DMS153 (cell line): Measurements from ENCODE around the gene NOL4L.

ENCODE experiments used
- DNase-seq: peaks from one replicate; lab custom pipeline; 2025; lab: John Stamatoyannopoulos, UW

The NOL4L gene

DNA sequence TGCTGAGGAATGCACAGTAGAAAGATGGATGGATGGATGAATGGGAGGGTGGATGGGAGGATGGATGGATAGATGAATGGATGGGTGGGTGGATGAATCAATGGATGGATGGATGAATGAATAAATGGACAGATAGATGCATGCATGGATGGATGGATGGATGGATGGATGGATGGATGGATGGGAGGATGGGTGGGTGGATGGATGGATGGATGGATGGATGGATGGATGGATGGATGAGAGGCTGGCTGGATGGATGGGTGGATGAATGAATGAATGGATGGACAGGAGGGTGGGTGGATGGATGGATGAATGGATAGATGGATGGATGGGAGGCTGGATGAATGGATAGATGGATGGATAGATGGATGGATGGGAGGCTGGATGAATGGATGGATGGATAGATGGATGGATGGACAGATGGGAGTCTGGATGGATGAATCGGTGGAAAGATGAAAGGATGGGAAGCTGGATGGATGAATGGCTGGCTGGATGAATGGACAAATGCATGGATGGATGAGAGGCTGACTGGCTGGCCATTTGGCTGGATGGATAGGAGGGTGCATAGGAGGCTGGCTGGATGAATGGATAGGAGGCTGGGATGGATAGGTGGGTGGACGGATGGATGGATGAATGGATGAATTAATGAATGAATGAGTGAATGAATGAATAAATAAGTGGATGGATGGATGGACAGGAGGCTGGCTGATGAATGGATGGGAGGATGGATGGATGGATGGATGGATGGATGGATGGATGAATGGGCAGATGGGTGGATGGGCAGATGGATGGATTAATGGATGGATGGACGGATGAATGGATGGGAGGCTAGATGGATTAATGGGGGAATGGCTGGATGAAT is 28.3 kb upstream of the NOL4L start:
- no peak for DNase-seq

DNA sequence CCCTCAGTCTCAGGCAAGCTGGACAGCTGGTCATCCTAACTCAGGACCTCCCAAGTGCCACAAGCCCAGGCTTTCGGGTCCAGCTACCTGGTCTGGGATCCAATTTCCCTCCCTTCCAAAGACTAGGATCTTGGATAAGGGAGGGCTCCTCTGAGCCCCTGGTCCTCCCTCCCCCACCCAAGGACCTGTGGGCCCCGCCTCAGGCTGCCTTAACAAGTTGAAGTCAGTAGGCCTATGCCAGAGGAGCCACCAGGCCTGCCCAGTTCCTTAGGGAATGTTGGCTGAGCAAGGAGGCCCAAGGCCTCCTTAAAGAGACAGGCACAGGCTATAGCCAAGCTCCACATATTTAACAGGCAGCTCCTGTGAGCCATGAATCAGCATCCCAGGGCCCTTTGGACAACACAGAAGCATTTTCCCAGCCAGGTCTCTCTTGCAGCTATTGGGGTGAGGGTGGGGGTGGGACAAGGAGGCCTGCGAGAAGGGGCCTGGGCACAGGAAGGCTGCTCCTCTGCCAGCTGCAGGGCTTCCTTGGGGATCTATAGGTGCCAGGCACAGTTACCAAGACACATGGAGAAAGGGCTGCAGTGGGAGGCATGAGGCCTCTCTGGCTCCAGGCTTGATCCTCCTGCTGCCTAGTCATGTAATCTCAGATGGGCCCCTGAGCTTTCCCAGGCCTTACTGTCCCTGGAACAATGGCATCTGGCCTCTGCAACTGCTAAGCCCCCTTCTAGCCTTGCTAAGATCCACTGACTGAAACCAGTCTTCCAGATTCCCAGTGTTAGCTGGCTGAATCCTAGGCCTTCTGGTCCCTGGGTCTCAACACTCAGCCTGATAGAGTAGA is 27.4 kb upstream of the NOL4L start:
- no peak for DNase-seq

DNA sequence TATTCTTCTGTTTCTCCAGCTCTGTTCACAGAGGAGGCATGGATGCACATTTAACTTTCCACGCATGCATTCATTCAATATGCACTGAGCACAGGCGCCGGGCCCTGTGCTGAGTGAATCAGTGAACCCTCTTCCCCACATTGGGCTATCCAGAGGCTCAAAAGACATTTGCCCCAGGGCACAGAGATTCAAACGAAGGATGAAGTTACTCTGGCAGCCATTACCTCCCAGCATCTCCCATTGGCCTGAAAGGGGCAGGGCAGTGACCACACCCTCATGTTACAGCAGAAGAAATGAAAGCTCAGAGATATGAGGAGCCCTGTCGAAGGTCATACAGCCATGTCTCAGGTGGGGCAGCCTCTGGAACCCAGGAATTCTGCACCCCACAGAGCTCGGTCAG is 26.7 kb upstream of the NOL4L start:
- no peak for DNase-seq

DNA sequence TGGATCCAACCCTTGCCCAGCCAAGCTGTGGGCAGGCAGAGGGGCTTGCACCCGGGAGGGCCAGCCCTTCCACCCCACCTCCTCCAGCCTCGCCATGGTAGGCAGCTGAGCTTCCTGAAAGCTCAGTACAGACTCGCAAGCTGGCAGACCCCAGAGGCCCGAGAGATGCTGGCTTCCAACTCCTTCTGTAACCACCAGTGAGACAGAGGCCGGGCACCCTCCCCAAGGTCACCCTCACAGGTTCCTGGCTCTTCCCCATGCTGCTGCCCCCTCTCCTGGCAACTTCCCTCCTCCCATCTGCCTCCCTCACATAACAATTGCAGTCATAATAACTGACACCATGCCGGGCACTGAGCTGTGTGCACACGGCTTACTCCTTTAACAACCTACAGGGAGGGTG is 26.2 kb upstream of the NOL4L start:
- no peak for DNase-seq

DNA sequence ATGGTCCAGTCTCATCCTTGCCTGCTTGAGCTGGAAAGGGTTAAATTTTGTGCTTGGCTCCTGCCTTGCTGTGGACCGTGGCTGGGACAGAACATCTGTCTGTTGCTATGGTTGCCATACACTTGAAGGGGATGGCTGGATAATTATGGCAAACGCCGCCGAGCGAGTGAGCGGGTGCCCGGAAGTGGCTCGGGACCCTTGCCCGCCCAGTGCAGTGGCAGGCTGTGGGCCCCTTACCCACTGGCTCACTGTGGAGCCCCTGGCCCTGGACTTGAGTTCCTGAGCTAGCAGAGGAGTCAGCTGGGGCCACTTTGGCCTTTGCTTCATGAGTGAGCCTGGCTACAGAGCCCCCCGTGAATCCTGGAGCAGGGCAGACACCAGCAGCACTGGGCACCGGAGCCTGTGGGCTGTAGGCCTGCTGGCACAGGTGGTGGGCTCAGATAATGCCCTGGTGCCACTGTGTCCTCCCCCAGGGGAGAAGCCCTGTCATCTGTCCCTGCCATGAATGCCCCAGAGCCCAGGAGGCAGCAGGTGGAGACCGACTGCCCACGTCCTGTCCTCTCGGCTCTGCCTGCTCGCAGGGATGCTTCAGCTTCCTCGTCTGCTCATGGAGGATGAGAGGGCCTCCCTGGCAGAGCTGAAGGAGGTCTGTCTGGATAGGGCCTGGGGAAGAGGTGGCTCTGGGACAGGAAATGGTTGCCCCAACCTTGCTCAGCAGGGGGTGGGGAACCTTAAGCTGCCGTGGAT is 25.5 kb upstream of the NOL4L start:
- DNase-seq: peak; percentile 10

DNA sequence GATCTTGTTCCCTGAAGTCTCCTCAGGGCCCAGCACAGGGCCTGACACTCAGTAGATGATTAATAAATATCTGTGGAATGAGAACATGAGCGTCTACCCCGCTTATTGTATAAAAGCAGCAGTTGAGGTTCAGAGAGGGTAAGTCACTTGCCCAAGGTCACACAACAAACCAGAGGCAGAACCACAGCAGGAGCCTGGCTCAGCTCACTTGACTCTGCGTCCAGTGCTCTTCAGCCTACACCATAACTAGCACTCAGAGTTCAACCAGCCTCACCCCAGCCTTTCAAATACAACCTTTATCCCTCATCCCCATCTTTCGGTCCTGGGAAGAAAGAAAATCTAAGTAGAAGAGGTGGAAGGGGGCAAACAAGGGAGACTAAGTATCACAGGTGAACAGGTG is 24.9 kb upstream of the NOL4L start:
- no peak for DNase-seq

DNA sequence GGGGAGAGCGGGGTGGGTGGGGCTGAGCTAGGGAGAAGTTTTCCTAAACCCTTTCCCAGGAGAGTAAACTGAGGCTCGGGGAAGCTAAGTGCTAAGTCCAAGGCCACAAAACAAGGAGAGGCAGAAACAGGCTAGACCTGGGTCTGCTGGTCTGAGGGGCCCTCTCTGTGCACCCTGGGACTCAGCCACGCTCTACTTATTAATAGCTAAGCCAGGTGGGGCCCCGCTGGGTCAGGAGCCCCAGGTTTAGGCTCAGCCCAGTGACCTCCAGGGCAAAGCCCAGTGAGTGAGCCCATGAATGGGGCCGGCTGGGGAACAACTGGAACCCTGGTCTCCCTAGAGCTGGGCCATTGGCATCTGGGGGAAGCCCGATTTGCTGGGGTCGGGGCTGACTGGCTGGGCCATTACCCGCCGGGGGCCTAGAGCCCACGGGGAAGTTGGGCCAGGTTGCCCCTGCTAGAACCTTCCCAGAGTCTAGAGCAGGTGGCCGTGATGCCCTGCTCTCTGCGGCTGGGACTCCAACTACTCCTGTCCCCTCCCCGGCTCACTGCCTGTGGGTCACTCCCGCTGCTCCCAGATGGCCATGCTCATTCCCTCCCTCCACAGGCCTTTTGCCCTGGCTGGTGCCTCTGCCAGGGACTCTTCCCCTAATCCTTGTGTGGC is 24.1 kb upstream of the NOL4L start:
- DNase-seq: no peak

DNA sequence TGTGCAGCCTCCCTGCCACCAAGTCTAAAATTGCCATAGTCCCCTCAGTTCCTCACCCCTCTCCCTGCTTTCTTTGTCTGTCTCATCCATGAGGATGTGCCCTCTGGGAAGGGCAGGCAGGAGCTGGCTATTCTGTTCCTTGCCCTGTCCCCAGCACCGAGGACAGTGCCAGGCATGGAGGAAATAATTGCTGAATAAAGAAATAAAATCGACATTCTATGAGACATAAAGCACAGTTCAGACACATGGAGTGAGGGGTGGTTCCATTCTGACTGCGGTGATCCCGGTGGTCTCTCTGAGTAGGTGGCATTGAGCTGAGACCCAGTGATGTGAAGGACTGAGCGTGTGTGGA is 23.5 kb upstream of the NOL4L start:
- no peak for DNase-seq

DNA sequence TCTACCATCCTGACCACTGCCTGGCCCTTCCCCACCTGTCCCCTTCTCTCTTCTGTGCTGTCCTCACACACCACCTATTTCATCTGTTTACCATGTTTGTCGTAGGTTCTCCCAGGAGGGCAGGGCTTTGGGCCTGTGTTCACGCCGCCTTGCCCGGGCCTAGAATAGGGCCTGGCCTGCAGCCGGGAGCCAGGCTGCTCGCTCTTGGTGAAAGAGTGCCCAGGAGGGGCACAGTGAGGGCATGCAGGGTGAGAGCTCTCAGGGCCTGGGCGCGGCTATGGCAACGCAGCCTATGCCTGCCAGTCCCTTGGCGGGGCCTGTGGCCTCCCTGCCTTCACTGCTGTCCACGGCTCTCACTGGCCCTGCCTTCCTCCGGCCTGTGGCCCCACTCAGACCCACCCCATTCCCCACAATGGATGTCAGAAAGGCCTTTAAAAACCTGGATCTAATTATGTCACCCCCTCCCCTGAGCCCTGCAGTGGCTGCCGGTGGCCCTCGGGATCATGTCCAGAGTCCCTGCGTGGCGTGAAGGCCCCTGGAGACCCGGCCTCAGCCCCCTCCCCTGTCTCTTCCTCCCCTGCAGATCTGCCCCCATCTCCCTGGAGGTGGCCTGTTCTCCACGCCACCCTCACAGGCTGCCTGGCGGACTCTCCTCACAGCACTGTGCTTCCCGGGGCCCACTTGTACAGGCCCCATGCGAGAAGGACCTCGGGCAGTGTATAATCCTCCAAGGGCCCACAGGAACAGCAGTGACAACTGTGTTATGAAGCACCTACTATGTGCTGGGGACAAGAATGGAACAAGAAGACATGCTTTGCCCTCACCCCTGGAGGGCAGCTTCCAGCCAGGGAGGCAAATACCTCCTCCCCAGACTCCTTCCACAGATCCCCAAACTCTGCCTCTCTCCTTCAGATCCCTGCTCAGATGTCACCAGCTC is 22.9 kb upstream of the NOL4L start:
- no peak for DNase-seq

DNA sequence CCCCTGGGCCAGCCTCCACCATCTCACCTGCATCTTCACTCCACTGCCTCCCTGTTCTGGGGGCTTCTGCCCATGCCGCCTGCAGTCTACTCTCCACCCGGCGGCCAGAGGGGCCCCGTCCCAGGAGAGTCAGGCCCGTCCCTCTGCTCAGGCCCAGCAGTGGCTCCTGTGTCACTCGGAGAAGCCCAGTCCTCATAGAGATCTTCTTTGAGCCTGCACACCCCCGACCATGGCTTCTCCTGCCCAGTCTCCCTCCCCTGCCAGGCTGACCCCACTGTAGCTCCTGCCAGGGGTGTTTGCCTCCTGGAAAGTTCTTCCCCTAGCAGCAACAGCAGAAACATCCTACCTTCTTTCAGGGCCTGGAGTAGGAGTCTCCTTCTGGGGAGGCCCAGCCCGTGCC is 22.2 kb upstream of the NOL4L start:
- no peak for DNase-seq

DNA sequence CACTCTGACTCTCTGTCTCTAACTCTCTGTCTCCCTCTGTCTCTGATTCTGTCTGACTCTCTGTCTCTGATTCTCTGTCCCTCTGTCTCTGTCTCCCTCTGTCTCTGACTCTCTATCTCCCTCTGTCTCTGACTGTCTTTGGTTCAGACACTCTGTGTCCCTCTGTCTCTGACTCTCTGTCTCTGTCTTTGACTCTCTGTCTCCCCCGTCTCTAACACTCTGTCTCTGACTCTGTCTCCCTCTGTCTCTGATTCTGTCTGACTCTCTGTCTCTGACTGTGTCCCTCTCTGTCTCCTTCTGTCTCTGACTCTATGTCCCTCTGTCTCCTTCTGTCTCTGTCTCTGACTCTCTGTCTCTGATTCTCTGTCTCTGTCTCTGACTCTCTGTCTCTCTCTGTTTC is 21.7 kb upstream of the NOL4L start:
- no peak for DNase-seq

DNA sequence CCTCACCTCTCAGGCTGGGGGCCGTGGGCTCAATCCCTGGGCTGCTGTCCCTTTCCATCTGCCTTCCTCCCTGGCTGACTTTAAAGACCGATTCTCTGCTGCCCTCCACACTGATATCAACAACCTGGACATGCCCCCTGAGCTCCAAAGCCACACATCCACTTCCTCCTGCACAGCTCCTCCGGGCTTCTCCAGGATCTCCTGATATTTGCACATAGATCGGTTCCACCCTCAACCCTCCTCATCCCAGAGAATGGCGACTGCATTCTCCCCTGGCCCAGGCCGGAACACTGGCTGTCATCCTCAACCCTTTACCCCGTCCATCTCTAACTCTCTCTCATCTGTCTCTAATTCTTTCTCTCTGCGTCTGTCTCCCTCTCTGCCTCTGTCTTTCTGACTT is 21.0 kb upstream of the NOL4L start:
- no peak for DNase-seq

DNA sequence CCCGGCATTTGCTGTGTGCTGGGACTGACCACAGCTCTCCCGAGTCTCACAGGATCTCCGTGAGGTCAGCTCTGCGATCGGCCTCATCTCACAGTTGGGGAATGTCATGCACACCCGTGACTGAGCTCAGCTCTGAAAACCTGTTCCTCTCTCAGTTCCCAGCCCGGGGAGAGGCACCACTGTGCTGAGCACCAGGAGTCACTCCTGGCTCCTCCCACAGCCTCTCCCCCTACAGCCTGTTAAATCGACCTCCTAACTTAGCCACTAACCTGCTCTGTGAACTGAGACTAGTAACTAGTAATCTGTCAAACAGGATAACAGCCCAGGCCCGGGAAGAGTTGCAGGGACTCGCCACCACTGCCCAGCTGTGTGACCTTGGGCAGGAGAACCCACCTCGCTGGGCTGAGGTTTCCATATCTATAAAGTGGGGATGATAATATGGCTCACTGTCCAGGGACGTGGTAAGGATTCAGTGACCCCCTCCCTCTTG is 20.1 kb upstream of the NOL4L start:
- no peak for DNase-seq

DNA sequence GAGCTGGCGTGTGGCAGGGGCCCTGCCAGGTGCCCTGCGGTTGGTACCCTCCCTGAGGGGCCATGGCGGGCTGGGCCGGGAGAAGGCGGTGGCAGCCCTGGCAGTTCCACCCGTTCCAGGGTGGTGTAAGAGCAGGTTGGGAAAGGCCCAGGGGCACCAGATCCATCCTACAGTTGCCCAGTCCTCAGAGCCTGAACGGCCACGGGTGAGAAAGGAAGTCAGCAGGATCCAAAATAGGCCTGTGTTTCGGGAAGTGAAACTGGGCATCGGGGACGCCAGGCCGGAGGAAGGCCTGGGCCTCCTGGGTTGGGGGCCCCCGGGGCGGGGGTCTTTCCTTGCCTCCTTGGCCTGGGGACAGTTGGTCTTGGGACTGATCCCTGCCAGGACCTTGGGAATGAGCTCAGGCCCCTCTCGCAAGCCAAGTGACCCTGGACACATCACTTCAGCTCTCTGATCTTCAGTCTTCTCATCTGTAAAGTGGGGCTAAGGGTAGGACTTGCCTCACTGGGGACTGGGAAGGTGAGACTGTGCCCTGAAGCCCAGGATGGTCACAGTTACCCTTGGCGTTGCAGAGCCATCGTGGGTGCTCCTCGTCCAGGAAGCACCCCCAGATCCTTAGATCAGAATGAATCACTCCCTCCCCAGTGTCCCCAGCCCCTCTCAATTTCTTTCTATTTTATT is 18.1 kb upstream of the NOL4L start:
- no peak for DNase-seq

DNA sequence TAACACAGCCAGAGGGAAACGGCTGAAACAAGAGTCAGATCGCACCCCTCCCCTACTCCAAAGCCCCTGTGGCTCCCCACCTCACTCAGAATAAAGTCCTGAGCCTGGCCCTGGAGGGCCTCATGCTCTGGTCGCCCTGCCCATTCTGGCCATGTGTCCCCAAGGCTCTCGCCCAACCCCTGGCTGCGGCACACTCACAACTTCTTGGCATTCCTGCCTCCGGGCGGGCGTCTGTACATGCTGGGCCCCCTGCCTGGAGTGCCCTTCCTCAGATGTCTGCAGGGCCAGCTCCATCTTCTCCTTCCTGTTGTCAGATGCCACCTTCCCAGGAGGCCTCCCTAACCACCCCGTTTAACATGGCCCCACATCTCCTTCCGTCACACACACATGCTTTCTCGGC is 17.1 kb upstream of the NOL4L start:
- no peak for DNase-seq

DNA sequence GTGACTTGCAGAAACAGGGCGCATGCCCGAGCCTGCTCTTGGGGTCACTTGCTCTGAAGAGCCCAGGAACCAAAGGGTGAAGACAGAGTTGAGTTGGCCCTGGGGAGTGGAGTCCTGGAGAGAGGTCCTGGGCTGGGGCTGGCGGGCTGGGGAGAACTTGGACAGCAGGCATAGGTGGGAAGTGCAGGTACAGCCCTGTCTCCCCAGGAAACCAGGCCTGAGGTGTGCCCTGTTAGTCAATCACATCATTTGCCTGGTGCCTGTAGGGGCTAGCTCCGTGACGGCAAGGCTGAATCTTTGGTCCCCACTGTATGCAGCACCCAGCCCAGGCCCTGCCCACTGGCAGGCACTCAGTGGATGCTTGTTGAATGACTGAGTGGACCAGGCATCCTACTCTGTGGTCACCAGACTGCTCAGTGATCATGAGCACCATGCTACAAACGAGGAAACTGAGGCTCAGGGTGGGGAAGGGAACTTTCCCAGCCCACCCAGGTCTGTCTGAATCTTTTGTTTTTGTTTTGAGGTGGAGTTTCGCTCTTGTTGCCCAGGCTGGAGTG is 15.6 kb upstream of the NOL4L start:
- DNase-seq: no peak

DNA sequence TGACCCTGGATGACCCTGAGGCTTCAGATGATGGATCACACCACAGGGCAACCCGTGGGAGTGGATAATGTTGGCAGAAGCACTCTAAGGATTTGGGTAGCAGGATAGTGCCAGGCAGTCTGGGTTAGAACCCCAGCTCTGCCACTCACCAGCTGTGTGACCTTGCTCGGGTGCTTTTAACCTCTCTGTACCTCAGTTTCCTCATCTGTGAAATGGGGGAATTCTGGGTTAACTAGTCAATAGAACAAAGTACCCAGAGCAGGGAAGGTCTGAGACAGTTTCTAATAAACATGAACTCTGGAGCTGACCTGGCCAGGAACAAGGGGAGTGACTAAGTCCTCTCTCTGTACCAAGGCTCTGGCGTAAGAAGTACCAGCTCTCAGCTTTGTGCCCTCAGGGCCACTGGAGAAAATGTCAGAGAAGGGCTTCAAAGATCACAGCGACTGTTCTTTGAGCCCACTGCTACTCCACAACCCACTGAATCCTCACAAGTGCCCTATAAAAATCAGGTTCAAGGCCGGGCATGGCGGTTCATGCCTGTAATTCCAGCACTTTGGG is 14.7 kb upstream of the NOL4L start:
- DNase-seq: no peak

DNA sequence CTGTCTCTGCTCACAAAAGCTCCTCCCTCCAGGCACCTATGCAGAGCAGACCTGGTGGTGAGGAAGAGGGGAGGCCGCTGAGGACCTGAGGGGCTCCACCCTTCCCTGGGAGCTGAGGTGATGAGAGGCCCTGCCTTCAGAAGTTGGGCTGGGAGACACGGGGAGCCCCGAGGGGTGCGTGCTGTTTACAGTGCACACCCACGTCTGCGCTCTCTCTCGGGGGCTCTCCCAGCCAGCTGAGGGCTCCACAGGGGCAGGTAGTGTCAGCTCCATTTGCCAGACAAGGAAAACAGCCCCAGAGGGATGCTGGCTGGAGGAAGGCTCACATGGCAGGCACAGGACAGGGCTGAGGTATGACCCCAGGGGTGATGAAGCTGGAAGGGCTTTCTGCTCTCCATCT is 13.5 kb upstream of the NOL4L start:
- no peak for DNase-seq

DNA sequence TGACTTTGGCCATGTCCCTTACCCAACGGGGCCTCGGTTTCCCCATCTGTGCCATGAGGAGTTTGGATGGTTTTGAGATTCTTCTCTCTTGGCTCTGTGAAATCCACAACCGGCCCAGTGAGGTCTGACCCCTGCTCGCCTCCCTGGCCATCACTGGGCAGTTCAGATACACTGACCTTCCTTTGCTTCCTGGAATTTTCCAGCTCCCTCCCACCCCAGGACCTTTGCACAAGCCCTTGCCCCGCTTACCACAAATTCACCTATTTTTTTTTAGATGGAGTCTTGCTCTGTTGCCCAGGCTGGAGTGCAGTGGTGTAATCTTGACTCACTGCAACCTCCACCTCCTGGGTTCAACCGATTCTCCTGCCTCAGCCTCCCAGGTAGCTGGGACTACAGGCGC is 12.6 kb upstream of the NOL4L start:
- DNase-seq: no peak
